Hepatocyte (in vitro differentiated cells): ENCODE measurements around the gene RFX4.

Source experiments
- EZH2 ChIP-seq: fragments of 200-600 bp; sonication (generic); IDR thresholded peaks from 2 replicates; pipeline ENCODE4 v1.6.1; 2016; ENCODE audit warnings: antibody characterized with exemption, mild to moderate bottlenecking, borderline replicate concordance
- TF ChIP-seq, protein P1 (sequence below): fragments of 200-600 bp; sonication (generic); IDR thresholded peaks from 2 replicates; pipeline ENCODE4 v1.5.1; 2016; ENCODE audit warnings: antibody characterized with exemption, mild to moderate bottlenecking; ENCODE audit not compliant: poor library complexity

DNA sequence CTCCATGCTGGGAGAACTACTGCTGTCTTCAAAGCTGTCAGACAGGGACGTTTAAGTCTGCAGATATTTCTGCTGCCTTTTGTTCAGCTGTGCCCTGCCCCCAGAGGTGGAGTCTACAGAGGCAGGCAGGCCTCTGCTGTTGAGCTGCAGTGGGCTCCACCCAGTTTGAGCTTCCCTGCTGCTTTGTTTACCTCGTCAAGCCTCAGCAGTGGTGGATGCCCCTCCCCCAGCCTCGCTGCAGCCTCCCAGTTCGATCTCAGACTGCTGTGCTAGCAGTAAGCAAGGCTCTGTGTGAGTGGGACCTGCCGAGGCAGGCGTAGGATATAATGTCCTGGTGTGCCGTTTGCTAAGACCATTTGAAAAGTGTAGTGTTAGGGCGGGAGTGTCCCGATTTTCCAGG is 31.4 kb upstream of the RFX4 start:
- TF ChIP-seq, protein P1, sequence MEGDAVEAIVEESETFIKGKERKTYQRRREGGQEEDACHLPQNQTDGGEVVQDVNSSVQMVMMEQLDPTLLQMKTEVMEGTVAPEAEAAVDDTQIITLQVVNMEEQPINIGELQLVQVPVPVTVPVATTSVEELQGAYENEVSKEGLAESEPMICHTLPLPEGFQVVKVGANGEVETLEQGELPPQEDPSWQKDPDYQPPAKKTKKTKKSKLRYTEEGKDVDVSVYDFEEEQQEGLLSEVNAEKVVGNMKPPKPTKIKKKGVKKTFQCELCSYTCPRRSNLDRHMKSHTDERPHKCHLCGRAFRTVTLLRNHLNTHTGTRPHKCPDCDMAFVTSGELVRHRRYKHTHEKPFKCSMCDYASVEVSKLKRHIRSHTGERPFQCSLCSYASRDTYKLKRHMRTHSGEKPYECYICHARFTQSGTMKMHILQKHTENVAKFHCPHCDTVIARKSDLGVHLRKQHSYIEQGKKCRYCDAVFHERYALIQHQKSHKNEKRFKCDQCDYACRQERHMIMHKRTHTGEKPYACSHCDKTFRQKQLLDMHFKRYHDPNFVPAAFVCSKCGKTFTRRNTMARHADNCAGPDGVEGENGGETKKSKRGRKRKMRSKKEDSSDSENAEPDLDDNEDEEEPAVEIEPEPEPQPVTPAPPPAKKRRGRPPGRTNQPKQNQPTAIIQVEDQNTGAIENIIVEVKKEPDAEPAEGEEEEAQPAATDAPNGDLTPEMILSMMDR: no peak
- TF ChIP-seq EZH2: no peak
